Measurements from ENCODE around the gene TANC1.

TANC1 gene

GRCh38 chr2:159262226-159262625 lies 293.8 kb downstream of the TANC1 start:
- CTCF ChIA-PET: interaction anchor here (0.9 kb wide), 1 partner anchor 12 kb away, joined by 3 read pairs; no protein-coding TSS in a partner anchor

GRCh38 chr2:159262904-159263303 lies 294.5 kb downstream of the TANC1 start:
- POLR2A ChIA-PET: no interaction called here
- no peak overlapping the region for H3K4me3 ChIP-seq (ENCODE audit: control insufficient read depth in 1 of 7, extremely low read depth in 1 of 7, insufficient read depth in 4 of 7, low read depth in 2 of 7, low read length in 6 of 7)
- no peaks in the 10 kb centered on the region for H3K4me1 ChIP-seq (ENCODE audit: control extremely low read depth in 1 of 4, control insufficient read depth in 4 of 4, insufficient read depth in 4 of 4, low read length in 3 of 4)
- no peak for DNase-seq
- WGBS (ENCODE audit: insufficient coverage): 95% methylated on average over 5 of the region's 5 CpGs
- H3K27ac ChIP-seq (ENCODE audit: insufficient read depth in 1 of 2, low read depth in 1 of 2, low read length in 2 of 2, poor library complexity in 1 of 2, severe bottlenecking in 2 of 2): no peak overlapping the region
- CTCF ChIA-PET: interaction anchor here (1.4 kb wide), 1 partner anchor 11 kb away, joined by 4 read pairs; no protein-coding TSS in a partner anchor
- peaks cover 0 to 24% (median 10%) of the 10 kb centered on the region in 4 experiments for H3K36me3 ChIP-seq (ENCODE audit: control insufficient read depth in 4 of 4, insufficient read depth in 4 of 4, low read length in 3 of 4)
- H3K27me3 ChIP-seq (replicated peaks in 2 of 5; ENCODE audit: control insufficient read depth in 4 of 5, insufficient read depth in 5 of 5, low read length in 4 of 5): no peaks in the 10 kb centered on the region
- H3K9me3 ChIP-seq (ENCODE audit: control extremely low read depth in 1 of 5, control insufficient read depth in 4 of 5, insufficient read depth in 2 of 5, low read depth in 1 of 5, low read length in 4 of 5): peaks cover 0 to 4% (median 0%) of the 10 kb centered on the region in 5 experiments

More at GRCh38 chr2:159262226-159262625, 293.8 kb downstream of the TANC1 start:
- H3K4me1 ChIP-seq (ENCODE audit: control extremely low read depth in 1 of 4, control insufficient read depth in 4 of 4, insufficient read depth in 4 of 4, low read length in 3 of 4): no peaks in the 10 kb centered on the region
- H3K27me3 ChIP-seq (replicated peaks in 2 of 5; ENCODE audit: control insufficient read depth in 4 of 5, insufficient read depth in 5 of 5, low read length in 4 of 5): no peaks in the 10 kb centered on the region
- H3K27ac ChIP-seq (ENCODE audit: insufficient read depth in 1 of 2, low read depth in 1 of 2, low read length in 2 of 2, poor library complexity in 1 of 2, severe bottlenecking in 2 of 2): no peak overlapping the region
- no peak for DNase-seq
- H3K4me3 ChIP-seq (ENCODE audit: control insufficient read depth in 1 of 7, extremely low read depth in 1 of 7, insufficient read depth in 4 of 7, low read depth in 2 of 7, low read length in 6 of 7): no peak overlapping the region
- WGBS (ENCODE audit: insufficient coverage): 95% methylated on average over 4 of the region's 6 CpGs
- POLR2A ChIA-PET: no interaction called here
- H3K9me3 ChIP-seq (ENCODE audit: control extremely low read depth in 1 of 5, control insufficient read depth in 4 of 5, insufficient read depth in 2 of 5, low read depth in 1 of 5, low read length in 4 of 5): peaks cover 0 to 4% (median 0%) of the 10 kb centered on the region in 5 experiments
- H3K36me3 ChIP-seq (ENCODE audit: control insufficient read depth in 4 of 4, insufficient read depth in 4 of 4, low read length in 3 of 4): peaks cover 0 to 24% (median 12%) of the 10 kb centered on the region in 4 experiments

DNA sequence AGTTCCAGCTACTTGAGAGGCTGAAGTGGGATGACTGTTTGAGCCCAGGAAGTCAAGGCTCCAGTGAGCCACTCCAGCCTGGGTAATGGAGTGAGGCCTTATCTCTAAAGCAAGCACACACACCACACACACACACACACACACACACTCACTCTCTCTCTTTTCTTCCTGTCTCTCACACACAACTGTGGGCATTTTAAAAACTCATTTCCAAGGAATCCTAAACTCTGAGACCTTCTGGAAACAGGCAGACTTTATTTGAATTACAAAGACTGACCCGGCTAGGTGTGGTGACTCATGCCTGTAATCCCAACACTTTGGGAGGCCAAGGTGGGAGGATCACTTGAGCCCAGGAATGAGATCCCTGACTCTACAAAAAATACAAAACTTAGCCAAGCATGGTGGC lies 296.7 kb downstream of the TANC1 start:
- POLR2A ChIA-PET: no interaction called here

DNA sequence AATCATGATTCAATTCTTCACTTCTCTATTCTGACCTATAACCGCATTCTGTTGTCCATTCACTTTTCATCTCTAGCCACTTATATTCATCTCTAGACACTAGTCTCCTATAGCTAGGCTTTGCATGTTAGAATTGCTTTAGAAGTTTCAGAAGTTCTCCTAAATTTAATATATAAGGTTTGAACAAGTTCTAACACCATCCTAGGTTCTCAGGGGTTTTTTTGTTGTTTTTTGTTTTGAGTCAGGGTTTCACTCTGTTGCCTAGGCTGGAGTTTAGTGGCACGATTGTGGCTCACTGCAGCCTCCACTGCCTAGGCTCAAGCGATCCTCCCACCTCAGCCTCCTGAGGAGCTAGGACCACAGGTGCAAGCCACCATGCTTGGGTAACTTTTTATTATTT lies 298.1 kb downstream of the TANC1 start:
- Histone ChIP-seq H3K4me1 (ENCODE audit: control extremely low read depth in 1 of 4, control insufficient read depth in 4 of 4, insufficient read depth in 4 of 4, low read length in 3 of 4) (no peaks in the 10 kb centered on the region), H3K36me3 (ENCODE audit: control insufficient read depth in 4 of 4, insufficient read depth in 4 of 4, low read length in 3 of 4) (peaks cover 0 to 24% (median 17%) of the 10 kb centered on the region in 4 experiments), H3K27ac (ENCODE audit: insufficient read depth in 1 of 2, low read depth in 1 of 2, low read length in 2 of 2, poor library complexity in 1 of 2, severe bottlenecking in 2 of 2) (no peak overlapping the region), H3K4me3 (ENCODE audit: control insufficient read depth in 1 of 7, extremely low read depth in 1 of 7, insufficient read depth in 4 of 7, low read depth in 2 of 7, low read length in 6 of 7) (no peak overlapping the region), H3K9me3 (ENCODE audit: control extremely low read depth in 1 of 5, control insufficient read depth in 4 of 5, insufficient read depth in 2 of 5, low read depth in 1 of 5, low read length in 4 of 5) (peaks cover 0 to 3% (median 0%) of the 10 kb centered on the region in 5 experiments), H3K27me3 (replicated peaks in 2 of 5; ENCODE audit: control insufficient read depth in 4 of 5, insufficient read depth in 5 of 5, low read length in 4 of 5) (no peaks in the 10 kb centered on the region)
- WGBS (ENCODE audit: insufficient coverage): 100% methylated on average over 2 of the region's 3 CpGs
- CTCF ChIA-PET: no interaction called here
- POLR2A ChIA-PET: no interaction called here
- DNase-seq: no peak

More for the DNA sequence above, 296.7 kb downstream of the TANC1 start:
- Histone ChIP-seq H3K27ac (ENCODE audit: insufficient read depth in 1 of 2, low read depth in 1 of 2, low read length in 2 of 2, poor library complexity in 1 of 2, severe bottlenecking in 2 of 2) (no peak overlapping the region), H3K4me3 (ENCODE audit: control insufficient read depth in 1 of 7, extremely low read depth in 1 of 7, insufficient read depth in 4 of 7, low read depth in 2 of 7, low read length in 6 of 7) (no peak overlapping the region), H3K9me3 (ENCODE audit: control extremely low read depth in 1 of 5, control insufficient read depth in 4 of 5, insufficient read depth in 2 of 5, low read depth in 1 of 5, low read length in 4 of 5) (peaks cover 0 to 4% (median 0%) of the 10 kb centered on the region in 5 experiments), H3K4me1 (ENCODE audit: control extremely low read depth in 1 of 4, control insufficient read depth in 4 of 4, insufficient read depth in 4 of 4, low read length in 3 of 4) (no peaks in the 10 kb centered on the region), H3K36me3 (ENCODE audit: control insufficient read depth in 4 of 4, insufficient read depth in 4 of 4, low read length in 3 of 4) (peaks cover 0 to 20% (median 11%) of the 10 kb centered on the region in 4 experiments), H3K27me3 (replicated peaks in 2 of 5; ENCODE audit: control insufficient read depth in 4 of 5, insufficient read depth in 5 of 5, low read length in 4 of 5) (no peaks in the 10 kb centered on the region)
- WGBS (ENCODE audit: insufficient coverage): 100% methylated on average over 1 of the region's 1 CpG
- peak in 2 of 3 donors; percentile 18 to 49 for DNase-seq
- CTCF ChIA-PET: no interaction called here

DNA sequence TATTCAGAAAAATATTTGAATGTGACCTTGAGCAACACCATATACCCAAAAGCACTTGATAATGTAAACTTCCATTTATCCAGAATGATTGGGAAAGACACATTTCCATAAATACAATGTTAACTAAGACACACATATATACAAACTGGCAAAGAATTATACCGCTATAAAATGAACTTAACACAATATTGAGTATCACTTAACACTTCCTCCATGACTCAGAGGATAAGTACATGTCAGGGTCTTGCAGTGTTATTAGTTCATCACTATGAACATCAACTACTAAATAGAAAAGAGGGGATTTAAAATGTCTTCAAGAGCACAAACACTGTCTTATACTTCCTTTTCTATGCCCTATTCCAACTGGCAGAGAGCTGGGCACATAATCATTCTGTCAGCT lies 299.5 kb downstream of the TANC1 start:
- Histone ChIP-seq H3K9me3 (ENCODE audit: control extremely low read depth in 1 of 5, control insufficient read depth in 4 of 5, insufficient read depth in 2 of 5, low read depth in 1 of 5, low read length in 4 of 5) (peaks cover 0 to 3% (median 0%) of the 10 kb centered on the region in 5 experiments), H3K27me3 (replicated peaks in 2 of 5; ENCODE audit: control insufficient read depth in 4 of 5, insufficient read depth in 5 of 5, low read length in 4 of 5) (no peaks in the 10 kb centered on the region), H3K36me3 (ENCODE audit: control insufficient read depth in 4 of 4, insufficient read depth in 4 of 4, low read length in 3 of 4) (peaks cover 6 to 31% (median 21%) of the 10 kb centered on the region in 4 experiments), H3K4me1 (ENCODE audit: control extremely low read depth in 1 of 4, control insufficient read depth in 4 of 4, insufficient read depth in 4 of 4, low read length in 3 of 4) (no peaks in the 10 kb centered on the region), H3K27ac (ENCODE audit: insufficient read depth in 1 of 2, low read depth in 1 of 2, low read length in 2 of 2, poor library complexity in 1 of 2, severe bottlenecking in 2 of 2) (no peak overlapping the region), H3K4me3 (ENCODE audit: control insufficient read depth in 1 of 7, extremely low read depth in 1 of 7, insufficient read depth in 4 of 7, low read depth in 2 of 7, low read length in 6 of 7) (no peak overlapping the region)
- ChIA-PET POLR2A (no interaction called here), CTCF (no interaction called here)
- no peak for DNase-seq
- no CpG with 5 or more reads among the region's 1 CpG for WGBS (ENCODE audit: insufficient coverage)

DNA sequence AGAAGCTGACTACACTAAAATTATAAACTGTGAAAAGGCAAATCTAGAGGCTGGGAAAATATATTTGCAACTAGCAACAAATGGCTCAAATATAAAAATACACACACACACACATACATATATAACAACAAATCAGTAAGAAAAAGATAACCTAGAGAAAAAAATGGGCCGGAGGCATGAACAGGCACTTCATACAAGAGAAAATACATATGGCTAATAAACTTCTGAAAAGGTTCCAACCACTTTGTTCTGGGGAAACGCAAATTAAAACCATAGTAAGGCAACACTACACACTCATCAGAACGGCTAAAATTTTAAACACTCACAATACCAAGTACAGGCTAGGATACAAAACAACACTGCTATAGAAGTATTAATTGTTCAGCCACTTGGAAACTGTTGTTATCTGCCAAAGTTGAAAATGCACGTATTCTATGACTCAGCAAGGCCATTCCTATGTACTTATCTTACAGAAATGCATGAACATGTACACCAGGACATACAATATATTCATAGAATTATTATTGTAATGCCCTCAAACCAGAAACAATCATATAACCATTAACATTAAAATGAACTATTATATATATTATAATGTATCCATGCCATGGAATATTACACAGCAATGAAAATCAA lies 302.4 kb downstream of the TANC1 start:
- no peak overlapping the region for H3K27ac ChIP-seq (ENCODE audit: insufficient read depth in 1 of 2, low read depth in 1 of 2, low read length in 2 of 2, poor library complexity in 1 of 2, severe bottlenecking in 2 of 2)
- no peaks in the 10 kb centered on the region for H3K27me3 ChIP-seq (replicated peaks in 2 of 5; ENCODE audit: control insufficient read depth in 4 of 5, insufficient read depth in 5 of 5, low read length in 4 of 5)
- DNase-seq: no peak
- H3K36me3 ChIP-seq (ENCODE audit: control insufficient read depth in 4 of 4, insufficient read depth in 4 of 4, low read length in 3 of 4): peaks cover 11 to 37% (median 22%) of the 10 kb centered on the region in 4 experiments
- no peaks in the 10 kb centered on the region for H3K4me1 ChIP-seq (ENCODE audit: control extremely low read depth in 1 of 4, control insufficient read depth in 4 of 4, insufficient read depth in 4 of 4, low read length in 3 of 4)
- ChIA-PET POLR2A (no interaction called here), CTCF (interaction anchor here (1.4 kb wide), 1 partner anchor 11 kb away, joined by 4 read pairs; no protein-coding TSS in a partner anchor)
- H3K9me3 ChIP-seq (ENCODE audit: control extremely low read depth in 1 of 5, control insufficient read depth in 4 of 5, insufficient read depth in 2 of 5, low read depth in 1 of 5, low read length in 4 of 5): peaks cover 0 to 3% (median 0%) of the 10 kb centered on the region in 5 experiments
- WGBS (ENCODE audit: insufficient coverage): 100% methylated on average over 3 of the region's 4 CpGs
- no peak overlapping the region for H3K4me3 ChIP-seq (ENCODE audit: control insufficient read depth in 1 of 7, extremely low read depth in 1 of 7, insufficient read depth in 4 of 7, low read depth in 2 of 7, low read length in 6 of 7)

GRCh38 chr2:159272156-159272555 lies 303.7 kb downstream of the TANC1 start:
- H3K27ac ChIP-seq (ENCODE audit: insufficient read depth in 1 of 2, low read depth in 1 of 2, low read length in 2 of 2, poor library complexity in 1 of 2, severe bottlenecking in 2 of 2): no peak overlapping the region
- no peaks in the 10 kb centered on the region for H3K4me1 ChIP-seq (ENCODE audit: control extremely low read depth in 1 of 4, control insufficient read depth in 4 of 4, insufficient read depth in 4 of 4, low read length in 3 of 4)
- H3K9me3 ChIP-seq (ENCODE audit: control extremely low read depth in 1 of 5, control insufficient read depth in 4 of 5, insufficient read depth in 2 of 5, low read depth in 1 of 5, low read length in 4 of 5): peaks cover 0 to 3% (median 0%) of the 10 kb centered on the region in 5 experiments
- CTCF ChIA-PET: interaction anchor here (0.8 to 1.6 kb wide), 3 partner anchors 9 to 25 kb away, joined by 3 to 4 read pairs (median 4); no protein-coding TSS in a partner anchor
- DNase-seq: no peak
- H3K27me3 ChIP-seq (replicated peaks in 2 of 5; ENCODE audit: control insufficient read depth in 4 of 5, insufficient read depth in 5 of 5, low read length in 4 of 5): no peaks in the 10 kb centered on the region
- peaks cover 11 to 33% (median 22%) of the 10 kb centered on the region in 4 experiments for H3K36me3 ChIP-seq (ENCODE audit: control insufficient read depth in 4 of 4, insufficient read depth in 4 of 4, low read length in 3 of 4)
- POLR2A ChIA-PET: no interaction called here
- WGBS (ENCODE audit: insufficient coverage): 98% methylated on average over 5 of the region's 5 CpGs
- no peak overlapping the region for H3K4me3 ChIP-seq (ENCODE audit: control insufficient read depth in 1 of 7, extremely low read depth in 1 of 7, insufficient read depth in 4 of 7, low read depth in 2 of 7, low read length in 6 of 7)

All from common myeloid progenitor, CD34-positive (primary cell).